GM21423 (cell line): ENCODE data around the gene CMTR1.
"Not testable (repeated sequence)": the region's sequence is repeated elsewhere in the genome, so short reads cannot be mapped to it uniquely, and the experiment has no call there.

Source experiments
- ATAC-seq: cut with Tn5 transposase; IDR thresholded peaks from one replicate; pipeline ENCODE4 v1.9.1; 2021; ENCODE audit warnings: mild to moderate bottlenecking, moderate library complexity; ENCODE audit not compliant: unreplicated experiment

Gene CMTR1

GRCh38 chr6:37435373-37435772 lies 2.4 kb downstream of the CMTR1 start:
- ATAC-seq = no peak

- ATAC-seq = no peak
Measured at GRCh38 chr6:37435816-37436215, 2.8 kb downstream of the CMTR1 start.

- ATAC-seq = no peak
Measured at GRCh38 chr6:37438930-37439329, 5.9 kb downstream of the CMTR1 start.

DNA sequence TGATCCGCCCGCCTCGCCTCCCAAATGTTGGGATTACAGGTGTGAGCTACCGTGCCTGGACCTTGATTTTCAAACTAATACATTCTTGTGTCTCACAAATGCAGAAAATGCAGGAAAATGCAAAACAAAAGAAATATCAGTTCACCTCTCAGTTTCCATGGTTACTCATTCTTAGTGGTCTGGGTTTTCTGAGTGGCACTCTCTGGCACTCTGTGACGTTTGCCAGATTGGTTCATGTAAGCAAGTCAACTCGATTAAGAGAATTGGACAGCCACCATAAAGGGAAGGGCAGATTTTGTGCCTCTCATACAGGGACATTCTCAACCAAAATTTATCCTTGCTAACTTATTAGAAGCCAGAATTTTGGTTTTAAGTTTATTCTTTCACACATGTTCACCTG lies 8.6 kb downstream of the CMTR1 start:
- ATAC-seq = no peak

DNA sequence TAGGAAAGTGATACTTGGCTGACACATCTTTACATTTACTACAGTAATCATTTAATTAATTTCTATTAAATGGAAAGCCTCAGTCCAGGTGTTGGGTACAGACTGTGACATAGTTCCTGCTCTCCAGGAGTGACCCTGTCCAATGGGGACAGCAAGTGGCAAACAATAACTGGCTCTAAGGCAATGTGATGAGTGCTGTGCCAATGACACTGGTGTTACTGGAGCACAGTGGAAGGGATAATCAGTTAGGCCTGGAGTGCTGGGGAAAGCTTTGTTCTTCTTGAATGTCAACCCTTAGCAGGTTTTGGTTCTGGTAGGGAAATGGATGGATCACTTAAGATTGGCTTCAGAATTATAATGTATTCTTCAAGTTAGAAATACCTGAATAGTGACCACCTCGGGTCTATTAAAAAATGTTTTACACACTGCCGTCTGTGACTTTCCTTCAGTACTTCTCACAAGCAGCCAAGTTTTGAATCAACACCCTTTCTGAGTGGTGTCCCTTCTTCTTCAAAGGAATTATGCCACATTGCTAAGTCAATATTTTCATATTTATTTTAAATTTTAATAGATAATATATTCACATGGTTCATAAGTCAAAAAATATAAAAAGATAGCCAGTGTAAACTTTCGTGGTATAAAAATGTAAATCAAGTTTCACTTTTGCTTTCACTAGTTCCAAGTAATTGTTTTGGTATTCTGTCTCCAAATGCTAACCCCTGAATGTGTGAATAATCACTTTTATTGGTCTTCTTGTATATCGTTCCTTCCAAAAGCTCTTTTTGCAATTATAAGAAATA lies 9.6 kb downstream of the CMTR1 start:
- no peak for ATAC-seq

DNA sequence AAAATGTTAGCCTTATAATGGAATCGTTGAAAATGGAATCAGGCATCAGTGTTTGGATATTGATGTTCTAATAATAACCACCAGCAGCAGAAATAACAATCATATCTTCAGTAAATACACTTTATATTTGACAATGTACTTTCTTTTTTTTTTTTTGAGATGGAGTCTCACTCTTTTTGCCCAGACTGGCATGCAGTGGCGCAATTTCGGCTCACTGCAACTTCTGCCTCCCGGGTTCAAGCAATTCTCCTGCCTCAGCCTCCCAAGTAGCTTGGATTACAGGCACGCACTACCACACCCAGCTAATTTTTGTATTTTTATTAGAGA lies 10.2 kb downstream of the CMTR1 start:
- not testable (repeated sequence) for ATAC-seq

- ATAC-seq = no peak
Measured at GRCh38 chr6:37449984-37450383, 17.0 kb downstream of the CMTR1 start.

DNA sequence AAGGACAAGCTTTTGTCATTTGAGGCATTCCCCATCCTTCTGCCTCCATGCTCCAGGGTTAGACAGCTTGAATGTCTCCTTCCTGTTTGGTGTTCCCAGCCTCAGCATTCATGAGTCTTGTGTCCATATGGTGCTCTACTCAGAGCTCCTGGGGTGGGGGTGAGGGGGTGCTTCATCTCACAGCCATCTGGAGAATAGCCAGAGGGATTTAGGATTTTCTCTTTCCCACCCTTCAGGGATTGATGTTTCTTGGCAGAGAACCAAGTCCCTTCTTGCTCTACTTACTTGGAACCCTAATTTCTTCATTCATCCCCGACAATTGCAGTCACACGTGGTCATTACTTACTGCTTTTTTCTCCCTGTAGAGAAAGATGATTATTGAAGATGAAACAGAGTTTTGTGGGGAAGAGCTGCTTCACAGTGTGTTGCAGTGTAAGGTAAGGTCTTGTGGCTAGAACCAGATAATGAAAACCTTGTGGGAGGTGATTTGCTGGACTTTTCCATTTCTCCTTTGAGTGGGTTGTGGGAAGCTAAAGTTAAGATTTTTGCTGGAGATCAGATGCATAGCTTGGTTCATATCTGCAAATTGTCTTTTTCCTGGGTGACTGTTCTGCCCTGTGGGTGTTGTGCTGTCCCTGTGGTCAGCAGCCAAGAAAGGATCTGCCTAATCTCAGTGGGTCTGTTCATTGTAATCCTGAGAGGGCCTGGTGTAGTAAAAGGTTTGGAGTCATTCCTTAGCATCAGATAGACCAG lies 18.6 kb downstream of the CMTR1 start:
- no peak for ATAC-seq

GRCh38 chr6:37452522-37452921 lies 19.5 kb downstream of the CMTR1 start:
- ATAC-seq = no peak

DNA sequence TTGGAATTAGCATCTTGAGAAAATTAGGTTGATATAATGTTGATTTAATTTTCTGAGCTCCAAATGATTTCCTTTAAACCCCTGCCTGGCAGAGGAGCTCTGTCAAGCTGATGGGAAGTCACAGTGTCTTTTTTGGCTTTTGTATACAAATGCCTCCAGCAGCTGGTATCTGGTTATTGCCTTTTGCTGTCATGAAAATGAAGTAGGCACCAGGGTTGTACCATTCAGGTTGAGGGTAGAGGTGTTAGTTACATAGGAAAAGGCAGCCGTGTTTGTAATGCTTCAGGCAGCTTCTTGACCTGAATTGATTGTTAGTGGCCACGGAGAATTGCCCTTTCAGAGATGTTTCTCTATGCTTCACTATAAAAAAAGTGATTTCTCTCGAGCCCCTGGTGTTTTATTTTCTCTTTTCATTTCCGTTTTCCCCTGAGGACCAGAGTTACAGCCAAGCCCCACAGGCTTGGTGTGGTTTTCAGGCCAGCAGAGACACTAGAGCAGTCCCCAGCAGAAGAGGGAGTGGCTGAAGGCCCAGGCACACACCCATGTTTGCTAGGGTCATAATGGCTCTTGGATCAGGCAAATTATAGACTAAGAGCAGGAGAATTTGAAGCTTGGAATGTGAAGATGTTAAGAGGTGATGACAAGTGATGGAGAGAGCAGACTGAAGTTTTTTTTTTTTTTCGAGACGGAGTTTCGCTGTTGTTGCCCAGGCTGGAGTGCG lies 21.6 kb downstream of the CMTR1 start:
- no peak for ATAC-seq

- no peak for ATAC-seq
Measured at GRCh38 chr6:37456126-37456525, 23.1 kb downstream of the CMTR1 start.

DNA sequence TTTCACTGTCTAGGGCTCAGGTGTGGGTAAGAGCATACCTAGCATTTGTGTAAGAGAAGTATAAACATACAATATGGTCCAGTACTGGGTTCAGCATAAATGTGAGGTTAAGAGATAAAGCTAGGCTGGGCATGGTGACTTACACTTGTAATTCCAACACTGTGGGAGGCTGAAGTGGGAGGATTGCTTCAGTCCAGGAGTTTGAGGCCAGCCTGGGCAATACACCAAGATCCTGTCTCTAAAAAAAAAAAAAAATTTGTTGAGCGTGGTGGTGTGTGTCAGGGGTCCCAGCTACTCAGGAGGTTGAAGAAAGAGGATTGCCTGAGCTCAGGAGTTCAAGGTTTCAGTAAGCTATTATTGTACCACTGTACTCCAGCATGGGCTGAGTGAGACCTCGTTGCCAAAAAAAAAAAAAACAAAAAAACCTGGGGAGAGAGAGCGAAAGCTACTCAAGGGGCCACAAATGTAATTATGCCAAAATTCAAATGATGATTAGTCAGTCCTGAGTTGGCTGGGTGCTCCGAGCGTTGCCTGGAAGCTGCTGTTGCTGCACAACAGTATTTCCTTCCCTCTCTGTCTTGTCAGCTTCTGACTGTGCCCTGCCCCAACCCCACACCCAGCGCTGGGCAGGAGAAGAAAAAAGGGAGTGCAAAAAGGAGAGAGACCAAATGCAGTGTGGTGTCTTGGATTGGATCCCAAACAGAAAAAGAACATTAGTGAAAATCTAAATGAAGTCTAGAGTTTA lies 24.0 kb downstream of the CMTR1 start:
- no peak for ATAC-seq

DNA sequence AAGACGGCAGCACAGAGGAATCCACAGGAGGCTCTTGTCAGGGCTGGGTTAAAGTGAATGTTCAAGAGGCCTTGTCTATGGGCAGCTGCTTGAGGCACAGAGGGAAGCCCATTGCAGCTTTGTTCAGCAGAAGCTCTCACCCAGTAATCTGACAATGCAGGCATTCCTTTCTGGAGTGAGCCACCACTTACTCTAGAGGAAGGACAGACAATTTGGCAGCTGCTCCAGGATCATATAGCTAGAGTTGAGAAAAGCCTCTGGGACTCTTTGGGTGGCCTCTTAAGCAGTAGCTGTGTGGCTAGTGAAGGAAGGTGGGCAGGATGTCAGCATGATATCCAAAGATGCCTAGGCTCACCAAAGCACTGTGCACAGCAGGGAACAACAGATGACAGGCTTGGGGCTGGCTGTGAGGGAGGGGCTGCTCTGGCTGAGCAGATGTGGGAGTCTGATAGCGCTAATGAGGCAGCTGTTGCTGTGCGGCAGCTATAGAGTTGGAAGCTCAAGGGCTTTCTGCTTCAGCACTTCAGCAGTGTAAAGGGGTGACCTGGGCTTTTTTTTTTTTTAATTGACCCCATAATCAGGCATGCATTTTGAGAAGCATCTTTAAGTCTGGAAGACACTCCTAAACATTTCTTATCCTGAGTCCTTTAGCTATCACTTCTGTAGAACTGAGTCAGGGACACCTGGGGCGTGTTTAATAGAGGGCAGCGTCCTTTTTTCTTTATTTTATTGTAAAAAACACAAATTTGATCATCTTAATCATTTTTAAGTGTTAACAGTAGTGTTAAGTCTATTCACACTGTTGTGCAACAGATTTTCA lies 27.2 kb downstream of the CMTR1 start:
- ATAC-seq = no peak

DNA sequence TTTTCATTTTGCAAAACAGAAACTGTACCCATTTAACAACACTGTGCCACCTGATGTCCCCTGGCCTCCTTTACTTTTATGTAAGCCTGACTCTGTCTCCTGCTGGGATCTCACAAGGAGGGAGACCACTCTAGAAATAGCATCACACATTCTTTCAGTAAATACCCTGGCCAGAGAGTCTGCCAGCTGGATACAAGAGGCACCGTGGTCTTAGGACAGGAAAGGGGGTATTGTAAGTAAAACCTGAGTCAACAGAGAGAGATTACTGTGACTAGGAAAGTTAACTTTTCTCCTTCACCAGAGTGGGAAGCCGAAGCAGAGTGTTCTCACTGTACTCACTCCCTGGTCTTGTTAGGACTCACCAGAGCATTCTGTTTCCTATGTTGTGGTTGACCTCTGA lies 27.8 kb downstream of the CMTR1 start:
- ATAC-seq = no peak

DNA sequence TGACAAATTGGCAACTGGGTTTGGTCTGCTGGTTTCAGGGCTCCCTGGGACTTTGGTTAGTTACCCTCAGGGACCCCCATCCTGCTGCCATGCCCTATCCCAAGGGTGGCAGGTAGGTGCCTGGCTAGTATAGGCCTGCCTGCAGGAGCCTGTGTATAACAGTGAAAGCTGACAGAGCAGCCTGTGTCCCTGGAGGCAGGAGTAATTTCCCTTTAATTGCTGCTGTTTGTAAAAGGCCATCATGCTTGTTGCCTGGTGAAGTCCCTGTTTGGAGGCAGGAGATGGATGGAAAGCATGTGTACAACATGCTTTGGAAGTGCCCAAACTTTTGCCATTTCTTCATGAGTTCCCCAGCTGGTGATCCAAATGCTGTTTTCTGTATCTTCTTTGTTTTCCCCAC lies 30.1 kb downstream of the CMTR1 start:
- no peak for ATAC-seq

DNA sequence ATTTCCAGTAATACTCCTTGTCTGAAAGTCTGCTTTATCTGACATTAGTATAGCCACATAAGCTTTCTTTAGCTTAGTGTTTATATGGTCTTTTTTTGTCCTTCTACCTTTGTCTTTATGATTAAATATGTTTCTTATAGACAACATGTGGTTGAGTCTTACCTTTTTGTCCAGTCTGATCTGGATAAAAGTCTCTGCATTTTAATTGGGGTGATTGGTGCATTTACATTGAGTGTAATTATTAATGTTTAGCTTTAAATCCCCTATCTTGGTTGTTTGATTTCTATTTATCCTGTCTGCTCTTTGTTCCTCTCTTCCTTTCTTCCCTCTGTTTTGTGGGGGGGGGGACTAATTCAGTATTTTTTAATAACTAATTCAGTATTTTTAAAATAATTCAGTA lies 34.7 kb downstream of the CMTR1 start:
- ATAC-seq = no peak

GRCh38 chr6:37473364-37474095 lies 40.5 kb downstream of the CMTR1 start:
- ATAC-seq = no peak

DNA sequence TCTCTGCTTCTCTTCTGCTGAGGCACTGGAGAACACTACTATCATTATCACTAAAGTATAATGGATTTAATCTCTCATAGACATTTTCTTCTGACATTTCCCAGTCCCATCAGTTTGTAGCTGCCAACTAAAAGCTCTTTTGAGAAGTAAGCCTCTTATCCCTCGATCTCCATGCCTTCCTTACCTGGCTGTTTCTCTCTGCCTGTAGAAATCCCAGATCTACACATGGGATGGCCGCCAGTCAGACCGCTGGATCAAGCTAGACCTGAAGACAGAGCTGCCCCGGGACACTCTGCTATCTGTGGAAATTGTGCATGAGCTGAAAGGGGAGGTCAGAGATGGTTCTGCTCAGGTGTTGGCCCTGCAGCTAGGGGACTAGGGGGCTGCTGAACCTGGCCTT lies 41.3 kb downstream of the CMTR1 start:
- no peak for ATAC-seq

DNA sequence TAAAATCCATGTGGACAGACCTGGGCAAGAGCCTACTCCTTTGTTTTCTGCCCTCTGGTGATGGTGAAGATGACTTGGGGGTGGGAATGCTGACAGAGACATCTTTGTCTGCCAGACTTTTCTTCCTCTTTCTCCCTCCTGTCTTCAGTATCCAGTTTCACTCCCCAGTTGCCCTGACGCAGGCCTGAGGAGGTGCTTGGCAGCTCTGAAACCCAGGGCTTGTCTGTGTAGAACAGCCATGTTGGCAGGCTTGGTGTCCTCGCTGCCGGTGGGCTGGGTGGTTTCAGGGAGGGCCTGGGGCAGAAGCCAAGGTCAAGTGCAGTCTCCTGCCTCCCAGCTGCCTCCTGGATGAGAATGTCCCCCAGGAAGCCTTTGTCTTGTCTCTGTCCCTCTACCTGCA lies 44.2 kb downstream of the CMTR1 start:
- ATAC-seq = no peak
